ENCODE data around the gene SHISA3. TPM values are rescaled to one million over a fixed set of nuclear protein-coding genes. Genes with fewer than 3 reads are reported as not detected.

The SHISA3 gene
- not detected for total RNA-seq

DNA sequence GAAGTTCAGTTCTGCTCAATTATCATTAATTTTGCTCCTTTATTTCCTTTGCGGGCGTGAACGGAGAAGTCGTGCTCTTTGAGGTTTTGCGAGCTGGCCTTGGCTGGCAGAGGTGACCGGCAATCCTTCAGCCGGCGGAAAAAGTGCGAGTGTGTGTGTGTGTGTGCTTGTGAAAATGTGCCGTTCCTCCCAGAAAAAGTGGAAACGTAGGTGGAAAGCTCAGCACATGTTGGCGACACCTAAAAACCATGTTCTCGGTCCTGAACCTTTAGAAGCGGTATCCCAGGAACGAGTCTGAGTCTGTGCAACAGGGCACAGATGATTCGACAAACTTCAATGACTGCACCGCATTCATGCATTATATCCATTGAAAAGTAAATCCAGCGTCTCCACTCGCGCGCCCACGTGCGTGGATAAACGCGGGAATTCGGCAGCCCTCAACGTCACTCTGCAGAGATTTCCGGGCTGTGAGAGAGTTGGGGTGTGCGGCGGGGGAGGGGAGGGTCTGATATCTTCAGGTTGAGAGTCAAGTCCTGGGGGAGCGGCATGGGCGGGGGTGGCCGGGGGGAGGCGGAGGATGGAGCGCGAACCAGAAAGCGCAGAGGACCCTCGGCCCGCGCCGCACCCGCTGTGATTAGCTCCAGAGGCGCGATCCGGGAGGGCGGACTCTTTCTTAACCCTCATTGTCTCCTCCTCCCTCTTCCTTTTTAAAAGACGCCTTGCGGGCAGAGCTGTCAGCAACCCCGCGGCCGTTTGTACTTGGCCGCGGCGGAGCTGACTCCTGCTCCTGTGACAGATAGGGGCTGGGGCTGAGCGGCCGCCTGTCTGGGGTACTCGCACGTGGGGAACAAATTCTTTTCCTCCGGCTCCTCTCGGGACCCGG lies at the start of gene SHISA3:
Gene SHISA3 (plus strand): TSS at position 737 of the 883 bp plus-strand sequence. CDS start 569 bp downstream, outside the sequence.
- Histone ChIP-seq H3K9me3 (ENCODE audit: low read depth, low read length) (no peaks in the 10 kb centered on the region), H3K4me1 (ENCODE audit: insufficient read depth, low read length) (peaks cover 27% of the 10 kb centered on the region), H3K27me3 (ENCODE audit: insufficient read depth, low read length) (peaks cover 69% of the 10 kb centered on the region), H3K4me3 (ENCODE audit: low read length) (peak within 1 kb of the TSS; percentile 18)

GRCh38 chr4:42348247-42348646 lies 49.0 kb upstream of the SHISA3 start:
- Histone ChIP-seq H3K4me3 (ENCODE audit: low read length) (no peak overlapping the region), H3K27me3 (ENCODE audit: insufficient read depth, low read length) (no peaks in the 10 kb centered on the region), H3K9me3 (ENCODE audit: low read depth, low read length) (no peaks in the 10 kb centered on the region), H3K4me1 (ENCODE audit: insufficient read depth, low read length) (no peaks in the 10 kb centered on the region)

GRCh38 chr4:42348692-42349091 lies 48.6 kb upstream of the SHISA3 start:
- no peaks in the 10 kb centered on the region for H3K9me3 ChIP-seq (ENCODE audit: low read depth, low read length)
- no peaks in the 10 kb centered on the region for H3K4me1 ChIP-seq (ENCODE audit: insufficient read depth, low read length)
- no peaks in the 10 kb centered on the region for H3K27me3 ChIP-seq (ENCODE audit: insufficient read depth, low read length)
- H3K4me3 ChIP-seq (ENCODE audit: low read length) = no peak overlapping the region

DNA sequence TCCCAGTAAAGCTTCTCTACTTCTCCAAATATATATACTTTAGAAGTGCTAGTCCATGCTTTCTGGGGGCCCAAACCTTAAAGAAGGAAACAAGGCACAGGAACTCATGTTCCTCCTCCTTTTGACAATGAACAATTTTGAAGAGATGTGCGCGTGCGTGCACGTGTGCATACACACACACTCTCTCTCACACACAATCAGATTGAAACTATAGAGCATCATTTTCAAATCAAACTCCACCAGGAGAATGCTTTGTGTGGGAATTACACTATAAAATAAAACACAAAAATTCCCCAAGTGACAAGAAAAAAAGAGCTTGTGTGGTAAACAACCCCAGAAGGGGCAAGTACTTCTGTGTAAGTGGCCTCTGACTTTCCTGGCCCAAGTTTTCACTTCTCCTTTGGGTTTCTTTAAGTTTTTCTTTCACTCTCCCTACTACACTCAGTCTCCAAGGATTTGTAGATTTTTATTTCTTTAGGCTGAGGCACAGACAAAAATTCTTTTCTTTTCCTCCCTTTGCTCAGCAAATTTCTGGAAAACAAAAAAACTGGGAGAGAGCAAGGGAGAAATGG lies 46.6 kb upstream of the SHISA3 start:
- Histone ChIP-seq H3K4me1 (ENCODE audit: insufficient read depth, low read length) (no peaks in the 10 kb centered on the region), H3K27me3 (ENCODE audit: insufficient read depth, low read length) (peaks cover 8% of the 10 kb centered on the region), H3K9me3 (ENCODE audit: low read depth, low read length) (no peaks in the 10 kb centered on the region), H3K4me3 (ENCODE audit: low read length) (no peak overlapping the region)

DNA sequence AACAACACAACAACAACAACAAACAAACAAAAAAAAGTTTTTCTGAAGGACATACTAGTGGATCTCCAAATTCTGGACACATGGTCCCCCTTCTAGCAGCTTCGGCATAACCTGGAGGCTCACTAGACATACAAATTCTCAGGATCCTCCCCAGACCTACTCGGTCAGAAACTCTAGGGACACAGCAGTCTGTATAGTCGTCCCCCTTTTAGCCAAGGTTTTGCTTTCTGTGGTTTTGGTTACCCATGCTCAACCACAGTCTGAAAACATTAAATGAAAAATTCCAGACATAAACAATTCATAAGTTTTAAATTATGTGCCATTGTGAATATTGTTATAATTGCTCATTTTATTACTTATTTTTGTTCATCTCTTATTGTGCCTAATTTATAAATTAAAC lies 45.2 kb upstream of the SHISA3 start:
- peaks cover 11% of the 10 kb centered on the region for H3K27me3 ChIP-seq (ENCODE audit: insufficient read depth, low read length)
- H3K4me3 ChIP-seq (ENCODE audit: low read length) = no peak overlapping the region
- no peaks in the 10 kb centered on the region for H3K4me1 ChIP-seq (ENCODE audit: insufficient read depth, low read length)
- no peaks in the 10 kb centered on the region for H3K9me3 ChIP-seq (ENCODE audit: low read depth, low read length)

DNA sequence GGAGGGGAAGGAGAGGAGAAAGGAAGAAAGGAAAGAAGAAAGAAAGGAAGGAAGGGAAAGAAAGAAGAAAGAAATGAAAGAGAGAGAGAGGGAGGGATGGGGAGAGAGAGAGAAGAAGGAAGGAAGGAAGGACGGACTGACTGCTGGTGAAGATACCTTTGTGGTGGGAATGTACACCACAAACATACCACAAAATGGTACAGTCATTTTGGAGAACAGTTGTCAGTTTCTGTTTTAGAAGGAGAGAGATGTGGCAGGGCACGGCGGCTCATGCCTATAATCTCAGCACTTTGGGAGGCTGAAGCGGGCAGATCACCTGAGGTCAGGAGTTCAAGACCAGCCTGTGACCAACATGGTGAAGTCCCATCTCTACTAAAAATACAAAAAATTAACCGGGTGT lies 40.0 kb upstream of the SHISA3 start:
- H3K4me1 ChIP-seq (ENCODE audit: insufficient read depth, low read length) = no peaks in the 10 kb centered on the region
- no peak overlapping the region for H3K4me3 ChIP-seq (ENCODE audit: low read length)
- peaks cover 11% of the 10 kb centered on the region for H3K27me3 ChIP-seq (ENCODE audit: insufficient read depth, low read length)
- no peaks in the 10 kb centered on the region for H3K9me3 ChIP-seq (ENCODE audit: low read depth, low read length)

- H3K9me3 ChIP-seq (ENCODE audit: low read depth, low read length) = no peaks in the 10 kb centered on the region
- H3K4me1 ChIP-seq (ENCODE audit: insufficient read depth, low read length) = no peaks in the 10 kb centered on the region
- peaks cover 7% of the 10 kb centered on the region for H3K27me3 ChIP-seq (ENCODE audit: insufficient read depth, low read length)
- no peak overlapping the region for H3K4me3 ChIP-seq (ENCODE audit: low read length)
These were observed 37.6 kb upstream of the SHISA3 start for GRCh38 chr4:42359711-42360110.

DNA sequence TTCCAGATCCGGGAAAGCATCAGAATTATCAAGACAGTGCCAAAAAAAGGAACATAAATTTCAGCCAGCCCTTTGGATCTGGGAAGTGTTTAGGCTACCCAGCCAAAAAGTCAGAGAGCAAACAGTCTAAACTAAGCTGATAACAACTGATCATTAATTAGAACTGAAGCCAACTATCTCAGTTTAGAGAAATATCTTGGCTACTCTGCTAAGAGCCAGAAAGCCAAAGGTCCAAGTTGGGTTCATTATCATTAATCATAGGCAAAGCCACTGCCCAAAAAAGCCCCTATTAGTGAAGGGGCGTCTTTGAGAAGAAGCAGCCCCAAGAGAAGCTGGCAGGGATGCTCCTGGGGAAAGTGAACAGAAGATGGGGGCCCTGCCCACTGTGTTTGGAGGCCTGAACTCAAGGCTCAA lies 37.0 kb upstream of the SHISA3 start:
- Histone ChIP-seq H3K27me3 (ENCODE audit: insufficient read depth, low read length) (peaks cover 7% of the 10 kb centered on the region), H3K4me1 (ENCODE audit: insufficient read depth, low read length) (no peaks in the 10 kb centered on the region), H3K9me3 (ENCODE audit: low read depth, low read length) (no peaks in the 10 kb centered on the region), H3K4me3 (ENCODE audit: low read length) (no peak overlapping the region)

GRCh38 chr4:42361456-42361855 lies 35.8 kb upstream of the SHISA3 start:
- H3K27me3 ChIP-seq (ENCODE audit: insufficient read depth, low read length) = no peaks in the 10 kb centered on the region
- H3K4me3 ChIP-seq (ENCODE audit: low read length) = no peak overlapping the region
- no peaks in the 10 kb centered on the region for H3K4me1 ChIP-seq (ENCODE audit: insufficient read depth, low read length)
- H3K9me3 ChIP-seq (ENCODE audit: low read depth, low read length) = no peaks in the 10 kb centered on the region

GRCh38 chr4:42362591-42362990 lies 34.7 kb upstream of the SHISA3 start:
- no peaks in the 10 kb centered on the region for H3K9me3 ChIP-seq (ENCODE audit: low read depth, low read length)
- H3K4me3 ChIP-seq (ENCODE audit: low read length) = no peak overlapping the region
- H3K27me3 ChIP-seq (ENCODE audit: insufficient read depth, low read length) = no peaks in the 10 kb centered on the region
- H3K4me1 ChIP-seq (ENCODE audit: insufficient read depth, low read length) = no peaks in the 10 kb centered on the region

GRCh38 chr4:42363614-42364013 lies 33.7 kb upstream of the SHISA3 start:
- Histone ChIP-seq H3K27me3 (ENCODE audit: insufficient read depth, low read length) (no peaks in the 10 kb centered on the region), H3K9me3 (ENCODE audit: low read depth, low read length) (no peaks in the 10 kb centered on the region), H3K4me1 (ENCODE audit: insufficient read depth, low read length) (no peaks in the 10 kb centered on the region), H3K4me3 (ENCODE audit: low read length) (no peak overlapping the region)

- Histone ChIP-seq H3K4me1 (ENCODE audit: insufficient read depth, low read length) (no peaks in the 10 kb centered on the region), H3K27me3 (ENCODE audit: insufficient read depth, low read length) (no peaks in the 10 kb centered on the region), H3K4me3 (ENCODE audit: low read length) (no peak overlapping the region), H3K9me3 (ENCODE audit: low read depth, low read length) (no peaks in the 10 kb centered on the region)
These were observed 32.8 kb upstream of the SHISA3 start for GRCh38 chr4:42364266-42365053.

DNA sequence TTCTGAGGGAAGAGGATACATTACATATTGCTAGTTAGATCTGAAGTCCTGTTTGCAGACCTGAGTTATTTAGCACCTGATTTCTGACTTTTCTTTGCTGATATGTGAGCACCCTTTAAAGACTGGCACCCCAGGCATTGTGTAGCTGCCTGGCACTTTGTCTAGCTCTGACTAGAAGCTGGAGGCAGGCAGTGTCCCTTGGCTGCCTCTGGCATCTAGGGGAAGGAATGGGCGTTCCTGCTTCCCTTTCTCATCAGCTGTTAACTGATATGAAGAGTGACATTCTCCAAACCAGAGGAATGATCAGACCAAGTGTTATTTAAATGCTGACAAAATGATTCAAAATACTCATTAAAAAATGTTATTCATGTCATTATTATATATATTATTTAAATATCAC lies 30.3 kb upstream of the SHISA3 start:
- H3K9me3 ChIP-seq (ENCODE audit: low read depth, low read length) = no peaks in the 10 kb centered on the region
- H3K4me3 ChIP-seq (ENCODE audit: low read length) = no peak overlapping the region
- H3K4me1 ChIP-seq (ENCODE audit: insufficient read depth, low read length) = no peaks in the 10 kb centered on the region
- H3K27me3 ChIP-seq (ENCODE audit: insufficient read depth, low read length) = no peaks in the 10 kb centered on the region

DNA sequence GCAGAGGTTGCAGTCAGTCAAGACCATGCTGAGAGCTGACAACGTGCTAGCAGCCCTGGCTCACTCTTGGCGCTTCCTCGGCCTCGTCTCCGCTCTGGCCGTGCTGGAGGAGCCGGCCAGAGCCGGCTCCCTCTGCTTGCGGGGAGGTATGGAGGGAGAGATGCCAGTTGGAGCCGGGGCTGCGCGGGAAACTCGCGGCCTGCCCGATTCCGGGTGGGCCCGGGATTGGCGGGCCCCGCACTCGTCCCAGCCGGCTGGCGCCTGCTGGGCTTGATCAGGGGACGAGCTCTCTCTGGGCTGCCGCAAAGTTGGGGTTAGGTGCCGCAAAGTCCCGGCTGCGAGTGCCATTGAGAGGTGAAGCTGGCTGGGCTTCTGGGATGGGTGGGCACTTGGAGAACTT lies 27.8 kb upstream of the SHISA3 start:
- H3K27me3 ChIP-seq (ENCODE audit: insufficient read depth, low read length) = no peaks in the 10 kb centered on the region
- no peak overlapping the region for H3K4me3 ChIP-seq (ENCODE audit: low read length)
- no peaks in the 10 kb centered on the region for H3K4me1 ChIP-seq (ENCODE audit: insufficient read depth, low read length)
- H3K9me3 ChIP-seq (ENCODE audit: low read depth, low read length) = no peaks in the 10 kb centered on the region

Measured in mononuclear cell (primary cell).